ENCODE results near the gene COL5A2. TPM values are rescaled to one million over a fixed set of nuclear protein-coding genes. Genes with fewer than 3 reads are reported as not detected.
A peak's percentile ranks its signal among the peaks of the same experiment; 100 is the strongest.

The COL5A2 gene
- total RNA-seq, 1 donor from 2014 or later, result 26.3 TPM

DNA sequence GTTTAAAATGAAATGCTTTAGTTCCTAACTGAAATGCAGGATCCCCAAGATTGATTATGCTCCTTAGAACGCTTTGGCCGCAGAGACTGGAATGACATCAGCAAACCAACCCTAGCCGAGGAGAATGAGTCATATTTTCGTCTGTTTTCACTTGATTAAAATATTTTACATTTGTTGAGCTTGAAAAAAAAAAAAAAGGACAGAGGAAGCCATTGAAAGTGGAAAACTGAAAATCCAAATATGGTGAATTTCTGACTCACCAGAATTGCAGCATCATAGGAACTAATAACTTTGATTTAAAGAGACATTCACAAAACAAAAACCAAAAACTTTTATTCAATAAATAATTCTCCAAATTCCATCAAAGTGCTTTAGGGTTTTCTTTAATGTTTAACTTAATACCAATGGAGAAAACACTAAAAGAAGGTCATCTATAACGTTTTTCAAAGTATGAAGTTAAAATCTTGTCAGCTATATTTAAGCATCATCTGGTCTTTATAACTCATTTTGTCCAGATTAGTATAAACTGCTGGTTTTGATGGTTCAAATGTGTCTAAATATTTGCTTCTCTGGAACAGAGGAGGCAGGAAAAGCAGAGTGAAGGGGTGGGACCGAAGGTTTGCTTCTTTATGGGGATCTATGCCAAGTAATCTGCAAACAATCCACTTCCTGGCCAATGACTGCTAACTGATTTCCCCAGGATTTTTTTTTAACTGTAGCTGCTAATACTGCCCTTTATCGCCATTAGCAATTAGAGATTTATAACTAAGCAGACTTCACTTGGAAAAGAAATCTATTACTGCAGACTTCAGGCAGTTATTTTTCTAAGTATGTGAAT is 30.9 kb upstream of the COL5A2 start:
- intact Hi-C loops (cut with DNase I), result no loop called here
- Histone ChIP-seq H3K36me3 (no peaks in the 10 kb centered on the region), H3K9me3 (no peaks in the 10 kb centered on the region), H3K27me3 (ENCODE audit: low read depth) (no peaks in the 10 kb centered on the region), H3K27ac (peak overlapping the region; percentile 65), H3K4me1 (no peaks in the 10 kb centered on the region), H3K4me3 (no peak overlapping the region)
- peak in 1 of 2 donors; percentile 42 for ATAC-seq
- TF ChIP-seq, protein P1, sequence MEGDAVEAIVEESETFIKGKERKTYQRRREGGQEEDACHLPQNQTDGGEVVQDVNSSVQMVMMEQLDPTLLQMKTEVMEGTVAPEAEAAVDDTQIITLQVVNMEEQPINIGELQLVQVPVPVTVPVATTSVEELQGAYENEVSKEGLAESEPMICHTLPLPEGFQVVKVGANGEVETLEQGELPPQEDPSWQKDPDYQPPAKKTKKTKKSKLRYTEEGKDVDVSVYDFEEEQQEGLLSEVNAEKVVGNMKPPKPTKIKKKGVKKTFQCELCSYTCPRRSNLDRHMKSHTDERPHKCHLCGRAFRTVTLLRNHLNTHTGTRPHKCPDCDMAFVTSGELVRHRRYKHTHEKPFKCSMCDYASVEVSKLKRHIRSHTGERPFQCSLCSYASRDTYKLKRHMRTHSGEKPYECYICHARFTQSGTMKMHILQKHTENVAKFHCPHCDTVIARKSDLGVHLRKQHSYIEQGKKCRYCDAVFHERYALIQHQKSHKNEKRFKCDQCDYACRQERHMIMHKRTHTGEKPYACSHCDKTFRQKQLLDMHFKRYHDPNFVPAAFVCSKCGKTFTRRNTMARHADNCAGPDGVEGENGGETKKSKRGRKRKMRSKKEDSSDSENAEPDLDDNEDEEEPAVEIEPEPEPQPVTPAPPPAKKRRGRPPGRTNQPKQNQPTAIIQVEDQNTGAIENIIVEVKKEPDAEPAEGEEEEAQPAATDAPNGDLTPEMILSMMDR (IDR thresholded peaks at IDR 0.05), result no peak
- no peak for DNase-seq

DNA sequence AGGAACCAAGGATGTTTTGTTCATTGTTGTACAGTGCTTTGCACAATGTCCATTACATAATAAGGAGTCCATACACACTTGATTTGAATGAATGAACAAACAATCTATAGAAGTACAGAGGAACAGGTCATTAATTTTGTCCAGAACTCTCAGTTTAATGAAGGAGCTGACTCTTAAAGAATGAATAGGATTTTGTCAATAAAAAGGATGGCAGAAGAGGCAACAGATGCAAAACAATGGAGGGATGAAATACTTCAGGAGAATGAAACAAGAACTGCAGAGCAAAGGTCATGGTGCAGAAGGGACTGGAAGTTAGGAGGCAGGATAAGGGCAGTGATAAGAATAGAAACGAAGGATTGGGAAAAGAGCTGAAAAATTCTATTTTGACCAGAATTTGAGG is 28.7 kb upstream of the COL5A2 start:
- H3K36me3 ChIP-seq, result no peaks in the 10 kb centered on the region
- no peaks in the 10 kb centered on the region for H3K9me3 ChIP-seq
- intact Hi-C loops (cut with DNase I), result no loop called here
- TF ChIP-seq, protein P1 (IDR thresholded peaks at IDR 0.05), result no peak
- no peak overlapping the region for H3K27ac ChIP-seq
- no peak for ATAC-seq
- no peaks in the 10 kb centered on the region for H3K4me1 ChIP-seq
- H3K4me3 ChIP-seq, result no peak overlapping the region
- H3K27me3 ChIP-seq (ENCODE audit: low read depth), result no peaks in the 10 kb centered on the region
- DNase-seq, result no peak

DNA sequence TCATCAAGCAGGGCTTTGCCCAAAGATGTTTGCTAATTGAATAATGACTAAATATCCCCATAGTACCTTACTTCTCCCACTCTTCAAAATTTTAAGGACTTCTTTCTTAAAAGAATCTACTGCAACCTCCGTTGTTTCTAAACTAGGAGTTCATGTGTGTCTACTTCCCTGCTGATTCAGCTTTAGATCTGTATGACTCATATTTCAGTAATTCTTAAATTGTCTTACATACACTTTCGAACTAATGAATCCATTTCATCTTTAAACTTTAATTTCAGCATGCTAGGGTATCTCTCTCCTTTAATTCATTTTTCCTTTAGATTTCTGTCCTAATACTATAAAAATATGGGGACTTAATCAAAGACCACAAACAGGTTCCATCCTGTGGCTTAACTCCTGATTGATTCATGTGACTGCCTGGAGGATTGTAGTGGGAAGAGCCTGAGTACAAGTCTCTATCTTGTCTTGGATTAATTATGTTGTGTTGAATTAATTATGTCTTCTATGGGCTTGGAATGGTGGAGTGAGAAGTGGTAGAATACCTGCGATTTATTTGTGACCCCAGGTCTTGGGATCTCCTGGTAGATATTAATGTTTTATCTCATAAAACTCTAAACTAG is 24.9 kb upstream of the COL5A2 start:
- DNase-seq (no peak), ATAC-seq (no peak)
- no peaks in the 10 kb centered on the region for H3K27me3 ChIP-seq (ENCODE audit: low read depth)
- intact Hi-C loops (cut with DNase I), result no loop called here
- H3K36me3 ChIP-seq, result no peaks in the 10 kb centered on the region
- H3K4me3 ChIP-seq, result no peak overlapping the region
- TF ChIP-seq, protein P1 (IDR thresholded peaks at IDR 0.05), result no peak
- no peaks in the 10 kb centered on the region for H3K9me3 ChIP-seq
- no peaks in the 10 kb centered on the region for H3K4me1 ChIP-seq
- no peak overlapping the region for H3K27ac ChIP-seq

DNA sequence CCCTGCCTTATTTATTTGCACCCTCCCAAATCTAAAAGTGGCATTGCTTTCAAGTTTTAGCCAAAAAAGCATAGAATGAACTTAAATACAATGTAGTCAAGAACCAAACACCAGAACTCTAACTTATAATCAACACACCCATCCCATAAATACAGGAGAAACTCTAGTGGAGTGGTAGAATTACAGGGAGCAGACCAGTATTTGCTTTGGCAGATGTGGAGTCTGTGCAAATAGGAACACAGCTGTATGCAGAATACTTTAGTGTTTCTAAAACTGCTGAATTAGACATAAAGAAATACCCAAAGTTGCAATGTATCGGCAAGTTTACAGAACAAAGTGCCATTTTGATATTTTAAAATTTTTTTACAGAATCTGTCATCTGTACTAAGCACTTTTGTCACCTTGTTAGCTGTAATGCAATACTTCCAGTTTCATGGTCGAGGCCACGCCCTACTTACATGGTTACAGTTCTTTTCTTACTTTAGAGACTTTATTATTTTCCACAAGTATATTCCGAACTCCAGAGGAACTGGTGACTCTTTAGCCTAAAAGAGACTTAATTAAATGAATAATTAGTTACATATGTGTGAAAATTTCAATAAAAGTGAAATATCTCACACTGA is 23.7 kb upstream of the COL5A2 start:
- no peaks in the 10 kb centered on the region for H3K4me1 ChIP-seq
- DNase-seq, result no peak
- H3K27me3 ChIP-seq (ENCODE audit: low read depth), result no peaks in the 10 kb centered on the region
- H3K9me3 ChIP-seq, result no peaks in the 10 kb centered on the region
- TF ChIP-seq, protein P1 (IDR thresholded peaks at IDR 0.05), result no peak
- no peaks in the 10 kb centered on the region for H3K36me3 ChIP-seq
- H3K4me3 ChIP-seq, result no peak overlapping the region
- intact Hi-C loops (cut with DNase I), result no loop called here
- ATAC-seq, result no peak
- H3K27ac ChIP-seq, result no peak overlapping the region

DNA sequence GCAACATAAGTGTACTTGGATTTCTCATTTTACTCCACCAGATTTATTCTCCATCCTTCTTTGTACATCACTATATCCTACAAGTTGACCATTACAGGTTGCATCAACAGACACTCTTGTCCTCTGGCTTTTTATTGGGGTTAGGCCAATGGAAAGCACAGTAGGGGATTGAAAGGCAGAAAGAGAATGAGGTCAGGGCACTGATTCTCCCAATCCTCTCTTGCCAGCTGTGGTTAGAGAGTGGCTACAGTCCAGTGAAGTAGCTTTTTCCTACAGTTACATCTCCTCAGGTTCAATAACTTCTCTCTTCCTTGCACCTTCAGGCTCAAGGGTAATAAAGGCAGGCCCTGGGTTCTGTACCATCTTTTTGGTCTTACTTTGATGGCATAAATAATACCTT is 20.2 kb upstream of the COL5A2 start:
- H3K4me1 ChIP-seq, result no peaks in the 10 kb centered on the region
- H3K4me3 ChIP-seq, result no peak overlapping the region
- TF ChIP-seq, protein P1 (IDR thresholded peaks at IDR 0.05), result no peak
- no peak overlapping the region for H3K27ac ChIP-seq
- no peaks in the 10 kb centered on the region for H3K36me3 ChIP-seq
- no peaks in the 10 kb centered on the region for H3K9me3 ChIP-seq
- ATAC-seq (no peak), DNase-seq (no peak)
- intact Hi-C loops (cut with DNase I), result no loop called here
- no peaks in the 10 kb centered on the region for H3K27me3 ChIP-seq (ENCODE audit: low read depth)

Measured in lower lobe of right lung (tissue), 2 donors.